Karpas-422 (cell line): ENCODE data around the gene PACSIN3. TPM values are rescaled to one million over a fixed set of nuclear protein-coding genes. Genes with fewer than 3 reads are reported as not detected.
"Not testable (repeated sequence)": the region's sequence is repeated elsewhere in the genome, so short reads cannot be mapped to it uniquely, and the experiment has no call there.

Experiments used
- DNase-seq: peaks from one replicate; pipeline ENCODE4 v3.0.0-alpha.2; 2015
- H2AFZ ChIP-seq: fragments of 200-600 bp; sonication (generic); 2 replicates; pipeline ENCODE4 v1.6.1; 2014; ENCODE audit warnings: antibody characterized with exemption, low read length, mixed read lengths
- H3K27ac ChIP-seq: fragments of 200-600 bp; sonication (generic); 2 replicates; pipeline ENCODE4 v1.5.1; 2014; ENCODE audit warnings: mild to moderate bottlenecking, low read length, moderate library complexity
- H3K27me3 ChIP-seq: fragments of 200-600 bp; sonication (generic); 2 replicates; pipeline ENCODE4 v1.6.1; 2014; ENCODE audit warnings: low read length, mixed read lengths
- H3K36me3 ChIP-seq: fragments of 200-600 bp; sonication (generic); 2 replicates; pipeline ENCODE4 v1.6.1; 2014; ENCODE audit warnings: low read length, mixed read lengths; ENCODE audit not compliant: insufficient read depth
- H3K4me1 ChIP-seq: fragments of 200-600 bp; sonication (generic); 2 replicates; pipeline ENCODE4 v1.6.1; 2014; ENCODE audit warnings: mild to moderate bottlenecking, low read length, mixed read lengths
- H3K4me2 ChIP-seq: fragments of 200-600 bp; sonication (generic); 2 replicates; pipeline ENCODE4 v1.6.1; 2014; ENCODE audit warnings: low read length, low read depth, mild to moderate bottlenecking; ENCODE audit not compliant: poor library complexity, severe bottlenecking
- H3K4me3 ChIP-seq: fragments of 200-600 bp; sonication (generic); 2 replicates; pipeline ENCODE4 v1.5.1; 2014; ENCODE audit warnings: mild to moderate bottlenecking, antibody characterized with exemption, low read length, mixed read lengths
- H3K79me2 ChIP-seq: fragments of 200-600 bp; sonication (generic); 2 replicates; pipeline ENCODE4 v1.6.1; 2014; ENCODE audit warnings: mild to moderate bottlenecking, low read length, mixed read lengths
- H3K9ac ChIP-seq: fragments of 200-600 bp; sonication (generic); 2 replicates; pipeline ENCODE4 v1.6.0; 2014; ENCODE audit warnings: low read length
- H3K9me2 ChIP-seq: fragments of 200-600 bp; sonication (generic), shearing (Covaris generic); replicated peaks from 2 replicates; pipeline ENCODE4 v1.6.0; 2014; ENCODE audit warnings: mild to moderate bottlenecking, low read length, moderate library complexity; ENCODE audit not compliant: insufficient read depth
- H3K9me3 ChIP-seq: fragments of 300-700, 200-600 bp; sonication (generic); 2 replicates; pipeline ENCODE4 v1.6.1; 2014; ENCODE audit warnings: low read length, mixed read lengths
- H4K20me1 ChIP-seq: fragments of 200-600 bp; sonication (generic); 2 replicates; pipeline ENCODE4 v1.6.1; 2014; ENCODE audit warnings: mild to moderate bottlenecking, antibody characterized with exemption, low read length, low read depth; ENCODE audit not compliant: insufficient read depth
- total RNA-seq: library from RNA; depleted of rRNA; stranded (reverse); fragments of >200 nt; shearing (Covaris generic); gene quantifications from 2 replicates; pipeline ENCODE4 v1.2.3, GENCODE V29; 2014; ENCODE audit warnings: low replicate concordance

The PACSIN3 gene
- total RNA-seq, 1 experiment from 2014 or later, result 1.1 TPM

DNA sequence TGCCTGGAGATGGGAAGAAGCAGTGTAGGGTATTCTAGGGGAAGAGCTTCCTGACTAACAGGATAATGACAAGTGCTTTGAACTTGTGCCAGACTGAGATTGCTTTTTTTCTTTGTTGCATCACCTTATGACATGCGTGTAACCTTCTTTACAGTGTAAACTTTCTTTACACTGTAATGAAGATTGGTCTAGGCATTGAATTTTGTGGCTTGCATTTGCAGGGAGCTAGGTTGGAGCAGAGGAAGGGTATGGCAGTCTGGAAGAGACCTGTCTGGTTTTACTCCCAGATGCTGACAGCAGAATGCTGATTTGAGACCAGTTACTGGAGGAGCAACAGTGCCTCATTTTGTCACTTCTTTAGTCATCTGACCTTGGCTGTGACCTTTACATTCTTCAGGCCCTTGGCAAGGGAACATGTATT lies 34.2 kb upstream of the PACSIN3 start:
- peaks cover 20% of the 10 kb centered on the region for H3K79me2 ChIP-seq
- H3K4me3 ChIP-seq, result no peak overlapping the region
- no peaks in the 10 kb centered on the region for H3K36me3 ChIP-seq
- no peaks in the 10 kb centered on the region for H3K27me3 ChIP-seq
- no peaks in the 10 kb centered on the region for H3K9me3 ChIP-seq
- no peak overlapping the region for H3K4me2 ChIP-seq
- H3K27ac ChIP-seq, result no peak overlapping the region
- H3K4me1 ChIP-seq, result peaks cover 31% of the 10 kb centered on the region
- no peaks in the 10 kb centered on the region for H4K20me1 ChIP-seq
- H2AFZ ChIP-seq, result no peak overlapping the region
- no peak overlapping the region for H3K9ac ChIP-seq
- DNase-seq, result no peak
- H3K9me2 ChIP-seq, result no peaks in the 10 kb centered on the region

DNA sequence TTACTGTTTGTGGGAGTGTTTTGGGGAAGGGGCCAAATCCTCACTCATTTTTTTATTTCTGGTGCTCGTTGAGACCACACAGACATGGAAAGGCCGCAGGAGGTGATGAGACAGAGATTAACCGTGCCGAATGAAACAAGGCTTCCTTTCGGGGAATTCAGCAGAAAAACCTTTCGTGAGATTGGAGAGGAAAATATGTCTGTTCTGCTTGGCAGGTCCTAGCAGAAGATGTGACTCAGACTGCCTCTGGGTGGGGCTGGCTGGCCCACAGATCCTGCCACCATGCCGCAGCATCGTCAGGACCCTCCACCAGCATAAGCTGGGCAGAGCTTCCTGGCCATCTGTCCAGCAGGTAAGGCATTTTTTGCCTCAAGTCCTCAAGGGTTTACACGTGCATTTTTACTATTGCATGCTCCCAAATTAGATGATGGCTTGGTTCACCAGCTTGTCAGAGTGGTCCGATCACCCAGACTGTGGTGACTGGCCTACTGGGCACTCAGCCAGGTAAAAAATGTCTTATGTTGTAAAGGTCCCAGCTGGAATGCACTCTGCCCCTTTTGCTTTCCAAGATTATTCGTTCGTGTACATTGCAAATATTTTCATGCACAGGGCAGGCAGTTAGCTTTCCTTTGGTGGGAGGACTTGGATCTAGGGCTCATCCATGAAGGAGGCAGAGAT lies 30.0 kb upstream of the PACSIN3 start:
- peak overlapping the region; percentile 87 for H3K9ac ChIP-seq

DNA sequence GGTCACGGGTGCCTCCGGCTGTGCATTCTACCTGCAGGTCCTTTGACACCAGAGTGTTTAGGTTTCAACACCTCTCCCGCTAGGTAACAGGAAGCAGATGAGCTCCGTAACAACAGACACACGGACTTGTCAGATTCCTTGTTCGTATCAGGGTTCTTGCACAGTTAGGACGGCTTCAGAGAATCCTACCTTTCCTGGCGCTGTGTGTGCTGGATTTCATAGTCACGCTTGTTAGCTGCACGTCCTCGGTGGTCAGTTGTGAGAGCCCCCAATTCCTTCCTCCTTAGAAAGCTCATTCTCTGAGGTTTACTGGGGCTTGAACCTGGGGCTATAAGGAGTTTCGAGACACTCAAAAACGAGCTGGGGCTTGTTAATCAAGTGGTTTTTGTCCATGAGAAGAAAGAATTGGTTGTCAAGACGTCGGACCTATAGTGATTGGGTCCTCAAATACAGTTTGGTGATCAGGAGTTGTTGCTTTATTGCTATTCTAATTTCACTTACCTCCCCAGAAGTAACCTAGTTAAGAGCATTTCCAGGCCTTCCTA lies 29.2 kb upstream of the PACSIN3 start:
- peak; percentile 54 for DNase-seq

More for the DNA sequence above, 30.0 kb upstream of the PACSIN3 start:
- no peaks in the 10 kb centered on the region for H3K36me3 ChIP-seq
- H4K20me1 ChIP-seq, result no peaks in the 10 kb centered on the region
- H2AFZ ChIP-seq, result no peak overlapping the region
- peak overlapping the region; percentile 71; the same call in 1 of the 2 replicates for H3K27ac ChIP-seq
- no peaks in the 10 kb centered on the region for H3K9me3 ChIP-seq
- H3K27me3 ChIP-seq, result no peaks in the 10 kb centered on the region
- H3K4me1 ChIP-seq, result peaks cover 31% of the 10 kb centered on the region
- peak; percentile 62 for DNase-seq
- no peaks in the 10 kb centered on the region for H3K9me2 ChIP-seq
- H3K4me2 ChIP-seq, result peak overlapping the region; percentile 85
- H3K4me3 ChIP-seq, result peak overlapping the region; percentile 79
- peaks cover 22% of the 10 kb centered on the region for H3K79me2 ChIP-seq

DNA sequence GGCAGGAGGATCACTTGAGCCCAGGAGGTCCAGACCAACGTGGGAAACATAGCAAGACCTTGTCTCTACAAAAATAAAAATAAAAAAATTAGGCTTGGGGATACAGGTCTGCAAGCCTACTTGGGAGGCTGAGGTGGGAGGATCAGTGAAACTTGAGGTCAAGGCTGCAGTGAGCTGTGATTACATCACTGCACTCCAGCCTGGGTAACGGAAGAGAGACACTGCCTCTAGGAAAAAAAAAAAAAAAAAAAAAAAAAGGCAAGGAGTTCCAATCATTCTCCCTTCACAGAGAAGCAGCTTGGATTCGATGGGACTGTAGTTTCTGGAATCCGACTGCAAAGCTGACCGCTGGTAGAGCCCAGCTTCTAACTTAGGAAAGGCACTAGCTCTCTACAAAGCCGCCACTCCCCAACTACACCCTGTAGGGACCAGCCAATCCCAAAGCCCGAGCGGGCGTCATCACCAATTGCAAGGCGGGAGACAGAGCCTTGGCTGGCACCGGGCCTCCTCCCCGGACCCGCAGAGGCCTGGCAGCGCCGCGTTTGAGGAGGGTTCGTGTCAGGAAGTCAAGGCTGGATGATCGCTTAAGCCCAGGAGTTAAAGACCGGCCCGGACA lies 27.8 kb upstream of the PACSIN3 start:
- H3K4me2 ChIP-seq, result peak overlapping the region; percentile 85
- H3K27ac ChIP-seq, result no peak overlapping the region
- H3K36me3 ChIP-seq, result no peaks in the 10 kb centered on the region
- H3K4me1 ChIP-seq, result peaks cover 30% of the 10 kb centered on the region
- H3K9ac ChIP-seq, result peak overlapping the region; percentile 64
- no peaks in the 10 kb centered on the region for H3K9me3 ChIP-seq
- H3K9me2 ChIP-seq, result no peaks in the 10 kb centered on the region
- peak; percentile 90 for DNase-seq
- H3K27me3 ChIP-seq, result no peaks in the 10 kb centered on the region
- H3K4me3 ChIP-seq, result peak overlapping the region; percentile 79
- peaks cover 20% of the 10 kb centered on the region for H3K79me2 ChIP-seq
- H4K20me1 ChIP-seq, result no peaks in the 10 kb centered on the region
- H2AFZ ChIP-seq, result peak overlapping the region; percentile 61

More for the DNA sequence above, 29.2 kb upstream of the PACSIN3 start:
- Histone ChIP-seq H3K36me3 (no peaks in the 10 kb centered on the region), H3K4me1 (peaks cover 31% of the 10 kb centered on the region), H3K4me2 (peak overlapping the region; percentile 85), H3K4me3 (peak overlapping the region; percentile 79), H3K9me2 (no peaks in the 10 kb centered on the region), H3K9ac (peak overlapping the region; percentile 87), H3K27ac (peak overlapping the region; percentile 71), H3K27me3 (no peaks in the 10 kb centered on the region), H3K9me3 (no peaks in the 10 kb centered on the region), H3K79me2 (peaks cover 22% of the 10 kb centered on the region), H2AFZ (peak overlapping the region; percentile 67), H4K20me1 (no peaks in the 10 kb centered on the region)

DNA sequence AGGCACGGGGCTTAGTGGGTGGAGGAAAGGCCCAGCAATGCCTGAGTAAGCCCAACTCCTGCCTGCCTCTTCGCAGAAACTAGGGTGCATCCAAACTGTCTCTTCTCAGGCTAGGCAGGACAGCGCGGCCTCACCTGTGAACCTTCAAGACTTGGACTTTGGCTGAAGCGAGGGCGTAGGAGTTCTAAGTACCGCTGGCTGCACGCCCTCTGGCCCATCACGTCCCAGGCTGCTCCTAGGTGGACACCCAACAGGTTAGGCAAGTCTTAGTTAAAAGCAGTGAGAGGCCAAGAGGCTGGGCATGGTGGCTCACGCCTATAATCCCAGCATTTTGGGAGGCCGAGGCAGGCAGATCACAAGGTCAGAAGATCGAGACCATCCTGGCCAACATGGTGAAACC lies 26.7 kb upstream of the PACSIN3 start:
- no peak overlapping the region for H3K9ac ChIP-seq
- no peak overlapping the region for H2AFZ ChIP-seq

DNA sequence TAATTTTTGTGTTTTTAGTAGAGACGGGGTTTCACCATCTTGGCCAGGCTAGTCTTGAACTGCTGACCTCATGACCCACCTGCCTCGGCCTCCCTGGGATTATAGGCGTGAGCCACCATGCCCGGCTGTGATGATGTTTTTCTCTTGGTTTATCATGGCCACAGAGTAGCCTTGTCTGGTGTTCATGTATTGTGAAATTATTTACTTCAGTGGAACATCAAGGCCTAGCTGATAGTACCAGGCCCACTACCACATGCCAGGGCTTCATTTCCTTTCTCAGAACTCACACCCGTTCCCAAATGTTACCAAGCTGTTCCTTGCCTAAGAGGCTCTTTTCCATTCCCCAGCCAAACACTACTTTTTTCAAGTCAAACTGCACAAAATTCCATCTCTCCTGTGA lies 22.4 kb upstream of the PACSIN3 start:
- no peak overlapping the region for H3K4me2 ChIP-seq

More for the DNA sequence above, 26.7 kb upstream of the PACSIN3 start:
- Histone ChIP-seq H3K4me2 (no peak overlapping the region), H3K9me2 (no peaks in the 10 kb centered on the region), H3K4me3 (no peak overlapping the region), H3K9me3 (no peaks in the 10 kb centered on the region), H3K79me2 (peaks cover 16% of the 10 kb centered on the region), H4K20me1 (no peaks in the 10 kb centered on the region), H3K4me1 (peaks cover 19% of the 10 kb centered on the region), H3K27ac (no peak overlapping the region), H3K27me3 (no peaks in the 10 kb centered on the region), H3K36me3 (no peaks in the 10 kb centered on the region)
- DNase-seq, result no peak

DNA sequence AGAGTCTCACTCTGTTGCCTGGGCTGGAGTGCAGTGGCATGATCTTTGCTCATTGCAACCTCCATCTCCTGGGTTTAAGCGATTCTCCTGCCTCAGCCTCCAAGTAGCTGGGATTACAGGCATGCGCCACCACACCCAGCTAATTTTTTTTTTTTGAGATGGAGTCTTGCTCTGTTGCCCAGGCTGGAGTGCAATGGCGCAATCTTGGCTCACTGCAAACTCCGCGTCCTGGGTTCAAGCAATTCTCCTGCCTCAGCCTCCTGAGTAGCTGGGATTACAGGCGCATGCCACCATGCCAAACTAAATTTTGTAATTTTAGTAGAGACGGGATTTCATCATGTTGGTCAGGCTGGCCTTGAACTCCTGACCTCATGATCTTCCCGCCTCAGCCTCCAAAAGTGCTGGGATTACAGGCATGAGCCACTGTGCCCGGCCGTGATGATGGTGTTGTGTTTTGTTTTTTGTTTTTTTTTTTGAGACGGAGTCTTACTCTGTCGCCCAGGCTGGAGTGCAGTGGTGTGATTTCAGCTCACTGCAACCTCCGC lies 21.8 kb upstream of the PACSIN3 start:
- not testable (repeated sequence) for H3K9me3 ChIP-seq, H3K4me1 ChIP-seq, H3K36me3 ChIP-seq, H3K4me2 ChIP-seq, H3K9me2 ChIP-seq, H3K27me3 ChIP-seq, H3K4me3 ChIP-seq, DNase-seq, H4K20me1 ChIP-seq, H3K9ac ChIP-seq, H3K79me2 ChIP-seq, H2AFZ ChIP-seq, H3K27ac ChIP-seq

More for the DNA sequence above, 22.4 kb upstream of the PACSIN3 start:
- Histone ChIP-seq H3K27me3 (no peaks in the 10 kb centered on the region), H3K36me3 (no peaks in the 10 kb centered on the region), H3K27ac (no peak overlapping the region), H3K79me2 (no peaks in the 10 kb centered on the region), H2AFZ (no peak overlapping the region), H3K4me1 (no peaks in the 10 kb centered on the region), H3K9me2 (no peaks in the 10 kb centered on the region), H4K20me1 (no peaks in the 10 kb centered on the region), H3K4me3 (no peak overlapping the region), H3K9me3 (no peaks in the 10 kb centered on the region), H3K9ac (no peak overlapping the region)
- no peak for DNase-seq

DNA sequence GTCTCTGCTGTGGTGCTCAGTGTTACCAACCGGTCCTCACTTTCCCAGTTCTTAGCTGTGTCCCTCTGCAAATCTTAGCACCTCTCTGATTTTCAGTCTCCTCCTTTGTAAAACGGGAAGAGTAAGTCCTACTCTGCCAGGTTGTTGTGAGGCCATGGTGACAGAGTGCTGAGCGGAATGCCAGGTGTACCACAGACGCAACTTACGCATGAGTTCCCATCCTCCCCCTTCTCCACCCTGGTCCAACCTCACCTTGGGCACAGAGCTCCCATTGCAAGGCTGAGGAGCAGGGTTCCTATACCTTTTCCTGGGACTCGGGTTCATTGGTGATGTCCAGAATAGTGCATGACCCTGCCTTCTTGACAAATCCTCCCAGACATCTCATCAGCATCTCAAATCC lies 21.2 kb upstream of the PACSIN3 start:
- DNase-seq, result no peak
- H3K9ac ChIP-seq, result no peak overlapping the region
- H4K20me1 ChIP-seq, result no peaks in the 10 kb centered on the region

More for the DNA sequence above, 21.2 kb upstream of the PACSIN3 start:
- no peak overlapping the region for H2AFZ ChIP-seq
- H3K9me2 ChIP-seq, result no peaks in the 10 kb centered on the region
- H3K27me3 ChIP-seq, result no peaks in the 10 kb centered on the region
- H3K9me3 ChIP-seq, result no peaks in the 10 kb centered on the region
- H3K36me3 ChIP-seq, result no peaks in the 10 kb centered on the region
- H3K4me1 ChIP-seq, result no peaks in the 10 kb centered on the region
- no peak overlapping the region for H3K27ac ChIP-seq
- no peaks in the 10 kb centered on the region for H3K79me2 ChIP-seq
- no peak overlapping the region for H3K4me2 ChIP-seq
- H3K4me3 ChIP-seq, result no peak overlapping the region
